ENCODE results near the gene PEX10. TPM values are rescaled to one million over a fixed set of nuclear protein-coding genes. Genes with fewer than 3 reads are reported as not detected.

PEX10 gene
- total RNA-seq, 1 donor from 2014 or later = 15.8 TPM

- DNase-seq = no peak
- H3K27ac ChIP-seq (replicated peaks) = no peak overlapping the region
- H3K9me3 ChIP-seq (replicated peaks) = peaks cover 12% of the 10 kb centered on the region
- no peak overlapping the region for H3K4me3 ChIP-seq
- no peaks in the 10 kb centered on the region for H3K27me3 ChIP-seq (ENCODE audit: low read depth)
- H3K4me1 ChIP-seq = no peaks in the 10 kb centered on the region
- no peaks in the 10 kb centered on the region for H3K36me3 ChIP-seq
- intact Hi-C loops (cut with micrococcal nuclease) = no loop called here
- TF ChIP-seq, protein P1, sequence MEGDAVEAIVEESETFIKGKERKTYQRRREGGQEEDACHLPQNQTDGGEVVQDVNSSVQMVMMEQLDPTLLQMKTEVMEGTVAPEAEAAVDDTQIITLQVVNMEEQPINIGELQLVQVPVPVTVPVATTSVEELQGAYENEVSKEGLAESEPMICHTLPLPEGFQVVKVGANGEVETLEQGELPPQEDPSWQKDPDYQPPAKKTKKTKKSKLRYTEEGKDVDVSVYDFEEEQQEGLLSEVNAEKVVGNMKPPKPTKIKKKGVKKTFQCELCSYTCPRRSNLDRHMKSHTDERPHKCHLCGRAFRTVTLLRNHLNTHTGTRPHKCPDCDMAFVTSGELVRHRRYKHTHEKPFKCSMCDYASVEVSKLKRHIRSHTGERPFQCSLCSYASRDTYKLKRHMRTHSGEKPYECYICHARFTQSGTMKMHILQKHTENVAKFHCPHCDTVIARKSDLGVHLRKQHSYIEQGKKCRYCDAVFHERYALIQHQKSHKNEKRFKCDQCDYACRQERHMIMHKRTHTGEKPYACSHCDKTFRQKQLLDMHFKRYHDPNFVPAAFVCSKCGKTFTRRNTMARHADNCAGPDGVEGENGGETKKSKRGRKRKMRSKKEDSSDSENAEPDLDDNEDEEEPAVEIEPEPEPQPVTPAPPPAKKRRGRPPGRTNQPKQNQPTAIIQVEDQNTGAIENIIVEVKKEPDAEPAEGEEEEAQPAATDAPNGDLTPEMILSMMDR (IDR thresholded peaks at IDR 0.05; ENCODE audit: borderline replicate concordance) = no peak
These were observed 53.4 kb downstream of the PEX10 start for GRCh38 chr1:2358651-2359640.

GRCh38 chr1:2358072-2358471 lies 54.3 kb downstream of the PEX10 start:
- DNase-seq = no peak
- intact Hi-C loops (cut with micrococcal nuclease) = no loop called here
- TF ChIP-seq, protein P1 (IDR thresholded peaks at IDR 0.05; ENCODE audit: borderline replicate concordance) = no peak
- H3K4me1 ChIP-seq = peaks cover 6% of the 10 kb centered on the region
- H3K27ac ChIP-seq (replicated peaks) = no peak overlapping the region
- peaks cover 4% of the 10 kb centered on the region for H3K9me3 ChIP-seq (replicated peaks)
- H3K36me3 ChIP-seq = no peaks in the 10 kb centered on the region
- no peaks in the 10 kb centered on the region for H3K27me3 ChIP-seq (ENCODE audit: low read depth)
- H3K4me3 ChIP-seq = no peak overlapping the region

- Histone ChIP-seq H3K4me1 (peaks cover 11% of the 10 kb centered on the region), H3K36me3 (no peaks in the 10 kb centered on the region), H3K27me3 (ENCODE audit: low read depth) (no peaks in the 10 kb centered on the region), H3K9me3 (replicated peaks) (no peaks in the 10 kb centered on the region), H3K27ac (replicated peaks) (no peak overlapping the region), H3K4me3 (no peak overlapping the region)
- intact Hi-C loops (cut with micrococcal nuclease) = no loop called here
- TF ChIP-seq, protein P1 (IDR thresholded peaks at IDR 0.05; ENCODE audit: borderline replicate concordance) = no peak
- no peak for DNase-seq
These were observed 55.2 kb downstream of the PEX10 start for GRCh38 chr1:2356911-2357845.

DNA sequence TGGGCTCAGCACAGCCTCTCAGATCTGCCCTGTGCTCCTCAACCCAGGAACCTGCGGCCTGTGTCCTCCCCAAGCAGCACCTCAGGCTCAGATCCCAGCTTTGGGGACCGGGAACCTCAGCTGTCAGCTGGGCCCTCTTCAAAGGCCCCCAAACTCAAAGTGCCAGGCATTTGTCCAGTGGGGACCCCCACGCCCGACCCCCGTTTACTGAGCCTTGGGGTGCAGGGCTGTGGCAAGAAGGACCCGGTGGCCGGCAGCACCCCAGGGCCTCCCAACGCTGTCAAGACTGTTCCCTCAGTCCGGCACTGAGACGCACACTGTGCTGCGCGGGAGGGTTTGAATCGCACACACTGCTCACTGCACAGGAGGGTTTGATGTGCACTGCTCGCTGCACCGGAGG lies 56.0 kb downstream of the PEX10 start:
- intact Hi-C loops (cut with micrococcal nuclease) = no loop called here
- TF ChIP-seq, protein P1 (IDR thresholded peaks at IDR 0.05; ENCODE audit: borderline replicate concordance) = no peak
- no peaks in the 10 kb centered on the region for H3K9me3 ChIP-seq (replicated peaks)
- H3K27me3 ChIP-seq (ENCODE audit: low read depth) = no peaks in the 10 kb centered on the region
- no peak overlapping the region for H3K4me3 ChIP-seq
- no peak for DNase-seq
- H3K27ac ChIP-seq (replicated peaks) = no peak overlapping the region
- peaks cover 11% of the 10 kb centered on the region for H3K4me1 ChIP-seq
- H3K36me3 ChIP-seq = no peaks in the 10 kb centered on the region
